ENCODE results near the gene PLEKHJ1. TPM values are rescaled to one million over a fixed set of nuclear protein-coding genes. Genes with fewer than 3 reads are reported as not detected.
A peak's percentile ranks its signal among the peaks of the same experiment; 100 is the strongest.

PLEKHJ1 gene
- total RNA-seq, 1 donor from 2014 or later, result 116 TPM

DNA sequence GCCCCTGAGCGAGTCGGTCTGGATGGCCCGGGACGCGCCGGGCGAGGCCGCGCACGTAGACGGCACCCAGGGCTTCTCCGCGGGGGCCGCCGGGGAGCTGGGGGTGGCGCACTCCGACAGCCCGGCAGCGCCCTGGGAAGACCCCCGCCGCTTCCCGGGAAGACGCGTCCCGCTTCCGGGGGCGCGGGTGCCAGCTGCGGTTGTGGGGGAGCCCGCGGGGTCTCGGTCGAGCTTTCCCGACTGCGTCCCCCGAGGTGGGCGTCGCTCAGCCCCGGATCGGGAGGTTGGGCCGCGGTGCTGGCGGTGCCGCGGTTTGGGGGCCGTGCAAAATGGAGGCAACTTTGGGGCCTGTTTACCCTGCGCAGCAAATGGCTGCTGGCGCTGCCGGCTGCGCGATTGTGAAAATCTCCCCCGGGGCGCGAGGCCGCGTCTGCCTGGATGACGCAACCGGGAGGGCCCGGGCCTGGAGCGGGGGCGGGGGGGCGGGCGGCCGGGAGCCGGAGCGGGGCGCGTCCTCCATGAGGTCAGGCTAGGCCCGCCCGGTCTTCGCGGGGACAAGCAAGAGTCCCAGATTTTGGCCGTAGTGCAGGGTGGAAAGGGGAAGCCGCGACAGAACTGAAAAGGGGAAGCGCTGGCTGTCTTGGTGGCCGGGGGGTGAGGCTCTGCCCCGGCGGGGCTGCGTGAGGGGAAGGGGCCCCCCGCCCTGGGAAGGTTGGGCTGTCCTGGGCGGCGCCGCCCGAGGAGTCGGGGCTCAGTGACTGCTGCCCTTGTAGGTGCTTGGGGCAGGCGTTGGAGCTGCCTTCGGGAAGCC lies 34.5 kb upstream of the PLEKHJ1 start:
- peaks cover 13% of the 10 kb centered on the region for H3K36me3 Mint-ChIP-seq (ENCODE audit: insufficient read depth)
- H3K4me3 Mint-ChIP-seq (ENCODE audit: low read depth), result peak overlapping the region; percentile 90
- H3K27ac Mint-ChIP-seq, result no peak overlapping the region

DNA sequence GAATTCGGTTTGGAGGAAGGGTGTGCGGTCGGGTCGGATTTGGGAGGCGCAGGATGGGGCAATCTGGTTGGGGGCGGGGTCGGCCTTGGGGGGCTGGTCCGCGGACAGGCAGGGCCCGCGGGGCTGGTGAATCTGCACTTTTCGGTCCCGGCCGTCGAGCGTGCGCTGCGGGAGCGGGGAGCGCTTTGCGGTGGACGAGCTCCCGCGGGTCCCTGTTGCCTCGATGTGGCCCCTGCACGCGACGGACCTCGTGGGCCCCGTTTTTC lies 34.0 kb upstream of the PLEKHJ1 start:
- peak overlapping the region; percentile 95 for H3K27ac Mint-ChIP-seq
- no peaks in the 10 kb centered on the region for H3K9me3 Mint-ChIP-seq (ENCODE audit: low read depth)
- H3K4me1 Mint-ChIP-seq (ENCODE audit: low read depth), result peaks cover 16% of the 10 kb centered on the region
- DNase-seq (ENCODE audit: low spot score, unreplicated experiment), result no peak
- peaks cover 13% of the 10 kb centered on the region for H3K36me3 Mint-ChIP-seq (ENCODE audit: insufficient read depth)
- H3K27me3 Mint-ChIP-seq, result no peaks in the 10 kb centered on the region
- peak overlapping the region; percentile 90 for H3K4me3 Mint-ChIP-seq (ENCODE audit: low read depth)
- TF ChIP-seq, protein P1, sequence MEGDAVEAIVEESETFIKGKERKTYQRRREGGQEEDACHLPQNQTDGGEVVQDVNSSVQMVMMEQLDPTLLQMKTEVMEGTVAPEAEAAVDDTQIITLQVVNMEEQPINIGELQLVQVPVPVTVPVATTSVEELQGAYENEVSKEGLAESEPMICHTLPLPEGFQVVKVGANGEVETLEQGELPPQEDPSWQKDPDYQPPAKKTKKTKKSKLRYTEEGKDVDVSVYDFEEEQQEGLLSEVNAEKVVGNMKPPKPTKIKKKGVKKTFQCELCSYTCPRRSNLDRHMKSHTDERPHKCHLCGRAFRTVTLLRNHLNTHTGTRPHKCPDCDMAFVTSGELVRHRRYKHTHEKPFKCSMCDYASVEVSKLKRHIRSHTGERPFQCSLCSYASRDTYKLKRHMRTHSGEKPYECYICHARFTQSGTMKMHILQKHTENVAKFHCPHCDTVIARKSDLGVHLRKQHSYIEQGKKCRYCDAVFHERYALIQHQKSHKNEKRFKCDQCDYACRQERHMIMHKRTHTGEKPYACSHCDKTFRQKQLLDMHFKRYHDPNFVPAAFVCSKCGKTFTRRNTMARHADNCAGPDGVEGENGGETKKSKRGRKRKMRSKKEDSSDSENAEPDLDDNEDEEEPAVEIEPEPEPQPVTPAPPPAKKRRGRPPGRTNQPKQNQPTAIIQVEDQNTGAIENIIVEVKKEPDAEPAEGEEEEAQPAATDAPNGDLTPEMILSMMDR (IDR thresholded peaks at IDR 0.05; ENCODE audit: unreplicated experiment), result no peak

More for the DNA sequence above, 34.5 kb upstream of the PLEKHJ1 start:
- Mint-ChIP-seq H3K9me3 (ENCODE audit: low read depth) (no peaks in the 10 kb centered on the region), H3K4me1 (ENCODE audit: low read depth) (peaks cover 16% of the 10 kb centered on the region), H3K27me3 (no peaks in the 10 kb centered on the region)
- no peak for DNase-seq (ENCODE audit: low spot score, unreplicated experiment)
- TF ChIP-seq, protein P1 (IDR thresholded peaks at IDR 0.05; ENCODE audit: unreplicated experiment), result no peak

DNA sequence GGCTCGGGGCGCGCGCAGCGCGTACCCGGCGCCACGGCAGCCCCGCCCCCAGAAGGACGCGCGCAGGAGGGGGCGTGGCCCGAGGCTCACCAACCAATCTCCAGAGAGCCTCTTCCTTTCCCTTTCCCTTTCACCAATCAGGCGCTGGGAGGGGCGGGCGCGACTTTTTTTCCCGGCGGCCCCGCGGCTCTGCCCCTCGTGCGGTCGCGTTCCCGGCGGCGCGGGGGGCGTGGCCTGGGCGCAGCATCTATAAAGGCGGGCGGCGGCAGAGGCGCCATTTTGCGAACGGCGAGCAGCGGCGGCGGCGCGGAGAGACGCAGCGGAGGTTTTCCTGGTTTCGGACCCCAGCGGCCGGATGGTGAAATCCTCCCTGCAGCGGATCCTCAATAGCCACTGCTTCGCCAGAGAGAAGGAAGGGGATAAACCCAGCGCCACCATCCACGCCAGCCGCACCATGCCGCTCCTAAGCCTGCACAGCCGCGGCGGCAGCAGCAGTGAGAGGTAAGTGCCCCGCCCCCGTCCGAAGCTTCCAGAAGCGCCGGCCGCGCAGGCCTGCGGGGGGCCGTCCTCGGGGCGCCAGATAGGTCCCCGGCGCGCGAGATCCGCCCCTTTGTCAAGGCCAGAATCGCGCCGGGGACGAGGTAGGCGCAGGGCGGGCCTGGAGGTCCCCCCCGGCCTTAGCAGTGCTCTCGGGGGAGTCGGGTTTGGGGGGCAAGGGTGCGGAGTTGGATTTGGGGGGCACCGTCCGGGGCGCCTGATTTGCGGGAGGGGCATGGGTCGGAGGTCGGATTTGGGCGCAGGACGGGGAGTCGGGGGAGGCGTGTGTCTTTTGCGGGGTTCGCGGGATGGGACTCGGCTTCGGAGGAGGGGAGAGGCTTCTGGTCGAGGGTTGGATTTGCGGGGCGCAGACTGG lies 33.4 kb upstream of the PLEKHJ1 start:
- Mint-ChIP-seq H3K27me3 (no peaks in the 10 kb centered on the region), H3K9me3 (ENCODE audit: low read depth) (no peaks in the 10 kb centered on the region), H3K4me1 (ENCODE audit: low read depth) (peaks cover 16% of the 10 kb centered on the region), H3K36me3 (ENCODE audit: insufficient read depth) (peaks cover 12% of the 10 kb centered on the region), H3K27ac (peak overlapping the region; percentile 95), H3K4me3 (ENCODE audit: low read depth) (peak overlapping the region; percentile 90)
- TF ChIP-seq, protein P1 (IDR thresholded peaks at IDR 0.05; ENCODE audit: unreplicated experiment), result peak; percentile 31
- peak; percentile 99 for DNase-seq (ENCODE audit: low spot score, unreplicated experiment)

DNA sequence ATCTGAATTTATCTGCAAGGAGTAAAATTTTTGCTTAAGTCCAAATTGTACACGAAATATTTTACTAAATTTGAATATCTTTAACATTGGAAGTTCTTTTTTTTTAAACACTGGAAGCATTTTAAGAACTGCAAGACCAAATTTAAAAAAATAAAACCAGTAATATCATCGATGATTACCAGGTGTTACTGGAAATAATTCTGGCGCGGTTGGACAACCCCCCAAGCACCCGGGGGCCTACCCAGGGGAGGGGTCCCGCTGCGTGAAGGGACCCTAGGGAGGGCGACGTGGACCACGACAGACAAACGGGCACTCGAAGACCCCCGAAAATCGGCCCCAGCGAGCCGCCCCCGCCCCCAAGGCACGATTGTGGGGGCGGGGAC lies 32.7 kb upstream of the PLEKHJ1 start:
- Mint-ChIP-seq H3K9me3 (ENCODE audit: low read depth) (no peaks in the 10 kb centered on the region), H3K27ac (peak overlapping the region; percentile 62), H3K4me1 (ENCODE audit: low read depth) (peaks cover 13% of the 10 kb centered on the region), H3K27me3 (no peaks in the 10 kb centered on the region), H3K36me3 (ENCODE audit: insufficient read depth) (peaks cover 9% of the 10 kb centered on the region), H3K4me3 (ENCODE audit: low read depth) (peak overlapping the region; percentile 90)
- DNase-seq (ENCODE audit: low spot score, unreplicated experiment), result no peak
- TF ChIP-seq, protein P1 (IDR thresholded peaks at IDR 0.05; ENCODE audit: unreplicated experiment), result no peak

DNA sequence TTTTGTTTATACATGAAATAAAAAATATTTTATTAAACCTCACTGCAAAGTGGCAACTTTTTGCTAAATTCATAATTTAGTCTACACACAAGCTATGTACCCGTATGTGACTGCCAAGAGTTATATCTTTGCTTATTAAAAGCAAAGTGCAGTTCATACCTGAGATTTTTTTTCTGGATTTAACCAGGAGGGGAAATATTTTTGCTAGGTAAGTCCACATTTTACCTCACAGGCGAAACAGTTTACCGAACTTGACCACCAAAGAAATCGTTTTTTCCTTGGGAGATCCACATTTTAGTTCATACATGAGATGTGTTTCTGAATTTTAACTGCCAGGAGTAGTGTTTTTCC lies 32.3 kb upstream of the PLEKHJ1 start:
- no peaks in the 10 kb centered on the region for H3K9me3 Mint-ChIP-seq (ENCODE audit: low read depth)
- no peak for DNase-seq (ENCODE audit: low spot score, unreplicated experiment)
- TF ChIP-seq, protein P1 (IDR thresholded peaks at IDR 0.05; ENCODE audit: unreplicated experiment), result no peak
- H3K4me1 Mint-ChIP-seq (ENCODE audit: low read depth), result peaks cover 10% of the 10 kb centered on the region
- peaks cover 7% of the 10 kb centered on the region for H3K36me3 Mint-ChIP-seq (ENCODE audit: insufficient read depth)
- peak overlapping the region; percentile 90 for H3K4me3 Mint-ChIP-seq (ENCODE audit: low read depth)
- no peaks in the 10 kb centered on the region for H3K27me3 Mint-ChIP-seq
- H3K27ac Mint-ChIP-seq, result peak overlapping the region; percentile 71

Data from progenitor cell of endocrine pancreas (in vitro differentiated cells).